Skeletal muscle cell (primary cell): Measurements from ENCODE around the gene KCTD6.

Experiments
- DNase-seq: peaks from one replicate; pipeline ENCODE4 v3.0.0-alpha.2; 2010; ENCODE audit warnings: low read depth
- H3K4me3 ChIP-seq: 2 replicates; pipeline ENCODE4 v1.5.1; 2011; ENCODE audit warnings: low read depth, mild to moderate bottlenecking, control low read depth, low read length, moderate library complexity

Gene KCTD6

GRCh38 chr3:58536501-58537411, 44.9 kb downstream of the KCTD6 start, which contains the start of gene ACOX2:
ACOX2 (minus strand) TSS chr3:58537190; CDS start chr3:58535106, 2,084 bp downstream.
- no peak for DNase-seq
- peak within 1 kb of the TSS; percentile 31 for H3K4me3 ChIP-seq

GRCh38 chr3:58537412-58538301, 45.8 kb downstream of the KCTD6 start:
- DNase-seq: no peak
- no peak overlapping the region for H3K4me3 ChIP-seq

GRCh38 chr3:58539626-58540025, 47.7 kb downstream of the KCTD6 start:
- DNase-seq: no peak
- no peak overlapping the region for H3K4me3 ChIP-seq

- no peak for DNase-seq
- no peak overlapping the region for H3K4me3 ChIP-seq
These were observed 48.4 kb downstream of the KCTD6 start for GRCh38 chr3:58540176-58540858.

- H3K4me3 ChIP-seq: no peak overlapping the region
- no peak for DNase-seq
These were observed 52.6 kb downstream of the KCTD6 start for GRCh38 chr3:58544541-58544940.

DNA sequence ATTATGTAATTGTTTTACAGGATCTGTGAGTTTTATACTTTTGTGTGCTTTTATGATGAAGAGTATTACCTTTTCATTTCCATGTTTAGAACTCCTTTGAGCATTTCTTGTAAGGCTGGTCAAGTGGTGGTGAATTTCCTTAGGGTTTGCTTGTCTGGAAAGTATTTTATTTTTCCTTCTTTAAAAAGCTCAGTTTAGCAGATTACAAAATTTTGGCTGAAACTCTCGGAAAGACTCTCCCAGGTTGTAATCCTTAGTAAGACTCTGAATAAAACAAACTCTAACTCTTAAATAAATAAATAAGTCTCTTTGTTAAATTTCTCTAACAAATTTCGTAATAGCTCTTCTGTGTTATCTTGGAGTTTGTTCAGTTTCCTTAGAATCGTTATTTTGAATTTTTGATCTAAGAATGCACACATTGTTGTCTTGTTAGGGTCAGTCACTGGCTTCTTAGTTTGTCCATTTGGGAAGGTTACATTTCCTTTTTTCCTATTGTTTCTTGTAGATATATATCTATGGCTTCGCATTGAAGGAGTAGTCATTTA, 59.8 kb downstream of the KCTD6 start:
- H3K4me3 ChIP-seq: no peak overlapping the region
- no peak for DNase-seq
